Measurements from ENCODE around the gene FUNDC2.
A peak's percentile ranks its signal among the peaks of the same experiment; 100 is the strongest.

Gene FUNDC2

GRCh38 chrX:155046811-155047528 is 20.3 kb downstream of the FUNDC2 start:
- Mint-ChIP-seq H3K36me3 (ENCODE audit: low read depth) (peaks cover 30% of the 10 kb centered on the region), H3K4me3 (no peak overlapping the region), H3K4me1 (ENCODE audit: low read depth) (peaks cover 24% of the 10 kb centered on the region), H3K27ac (no peak overlapping the region), H3K9me3 (no peaks in the 10 kb centered on the region), H3K27me3 (peaks cover 18% of the 10 kb centered on the region)
- DNase-seq: no peak

GRCh38 chrX:155048977-155049619 is 22.5 kb downstream of the FUNDC2 start:
- H3K4me3 Mint-ChIP-seq: no peak overlapping the region
- peaks cover 44% of the 10 kb centered on the region for H3K36me3 Mint-ChIP-seq (ENCODE audit: low read depth)
- no peaks in the 10 kb centered on the region for H3K9me3 Mint-ChIP-seq
- H3K27me3 Mint-ChIP-seq: peaks cover 18% of the 10 kb centered on the region
- H3K27ac Mint-ChIP-seq: peak overlapping the region; percentile 63
- peak; percentile 46 for DNase-seq
- peaks cover 26% of the 10 kb centered on the region for H3K4me1 Mint-ChIP-seq (ENCODE audit: low read depth)

- H3K9me3 Mint-ChIP-seq: no peaks in the 10 kb centered on the region
- peaks cover 16% of the 10 kb centered on the region for H3K27me3 Mint-ChIP-seq
- H3K27ac Mint-ChIP-seq: peak overlapping the region; percentile 55
- no peak for DNase-seq
- peaks cover 42% of the 10 kb centered on the region for H3K36me3 Mint-ChIP-seq (ENCODE audit: low read depth)
- H3K4me1 Mint-ChIP-seq (ENCODE audit: low read depth): peaks cover 51% of the 10 kb centered on the region
- H3K4me3 Mint-ChIP-seq: no peak overlapping the region
These were observed 26.3 kb downstream of the FUNDC2 start for GRCh38 chrX:155052738-155053498.

GRCh38 chrX:155053656-155054055 is 27.0 kb downstream of the FUNDC2 start:
- no peak for DNase-seq
- Mint-ChIP-seq H3K4me3 (no peak overlapping the region), H3K27me3 (peaks cover 21% of the 10 kb centered on the region), H3K36me3 (ENCODE audit: low read depth) (peaks cover 44% of the 10 kb centered on the region), H3K27ac (peak overlapping the region; percentile 3), H3K4me1 (ENCODE audit: low read depth) (peaks cover 47% of the 10 kb centered on the region), H3K9me3 (no peaks in the 10 kb centered on the region)

GRCh38 chrX:155054255-155054654 is 27.6 kb downstream of the FUNDC2 start:
- peaks cover 15% of the 10 kb centered on the region for H3K27me3 Mint-ChIP-seq
- no peak for DNase-seq
- peaks cover 42% of the 10 kb centered on the region for H3K4me1 Mint-ChIP-seq (ENCODE audit: low read depth)
- no peak overlapping the region for H3K4me3 Mint-ChIP-seq
- H3K9me3 Mint-ChIP-seq: no peaks in the 10 kb centered on the region
- H3K27ac Mint-ChIP-seq: no peak overlapping the region
- peaks cover 47% of the 10 kb centered on the region for H3K36me3 Mint-ChIP-seq (ENCODE audit: low read depth)

- Mint-ChIP-seq H3K9me3 (no peaks in the 10 kb centered on the region), H3K4me1 (ENCODE audit: low read depth) (peaks cover 34% of the 10 kb centered on the region), H3K27ac (peak overlapping the region; percentile 49), H3K4me3 (no peak overlapping the region), H3K27me3 (peaks cover 12% of the 10 kb centered on the region), H3K36me3 (ENCODE audit: low read depth) (peaks cover 55% of the 10 kb centered on the region)
- no peak for DNase-seq
These were observed 28.9 kb downstream of the FUNDC2 start for GRCh38 chrX:155055494-155055893.

GRCh38 chrX:155056471-155056870 is 29.8 kb downstream of the FUNDC2 start:
- Mint-ChIP-seq H3K36me3 (ENCODE audit: low read depth) (peaks cover 56% of the 10 kb centered on the region), H3K4me3 (no peak overlapping the region), H3K9me3 (no peaks in the 10 kb centered on the region), H3K4me1 (ENCODE audit: low read depth) (peaks cover 29% of the 10 kb centered on the region), H3K27ac (peak overlapping the region; percentile 50), H3K27me3 (peaks cover 12% of the 10 kb centered on the region)
- DNase-seq: no peak

GRCh38 chrX:155056877-155057792 is 30.5 kb downstream of the FUNDC2 start:
- peaks cover 12% of the 10 kb centered on the region for H3K27me3 Mint-ChIP-seq
- DNase-seq: peak; percentile 68
- no peaks in the 10 kb centered on the region for H3K9me3 Mint-ChIP-seq
- H3K4me1 Mint-ChIP-seq (ENCODE audit: low read depth): peaks cover 29% of the 10 kb centered on the region
- H3K36me3 Mint-ChIP-seq (ENCODE audit: low read depth): peaks cover 53% of the 10 kb centered on the region
- peak overlapping the region; percentile 13 for H3K4me3 Mint-ChIP-seq
- peak overlapping the region; percentile 50 for H3K27ac Mint-ChIP-seq

- DNase-seq: no peak
- H3K4me1 Mint-ChIP-seq (ENCODE audit: low read depth): peaks cover 15% of the 10 kb centered on the region
- no peak overlapping the region for H3K27ac Mint-ChIP-seq
- H3K27me3 Mint-ChIP-seq: peaks cover 14% of the 10 kb centered on the region
- H3K4me3 Mint-ChIP-seq: no peak overlapping the region
- no peaks in the 10 kb centered on the region for H3K9me3 Mint-ChIP-seq
- H3K36me3 Mint-ChIP-seq (ENCODE audit: low read depth): peaks cover 36% of the 10 kb centered on the region
These were observed 35.1 kb downstream of the FUNDC2 start for GRCh38 chrX:155061760-155062159.

- H3K36me3 Mint-ChIP-seq (ENCODE audit: low read depth): peaks cover 16% of the 10 kb centered on the region
- DNase-seq: no peak
- no peak overlapping the region for H3K27ac Mint-ChIP-seq
- H3K9me3 Mint-ChIP-seq: no peaks in the 10 kb centered on the region
- peaks cover 27% of the 10 kb centered on the region for H3K4me1 Mint-ChIP-seq (ENCODE audit: low read depth)
- H3K27me3 Mint-ChIP-seq: peaks cover 2% of the 10 kb centered on the region
- H3K4me3 Mint-ChIP-seq: no peak overlapping the region
These were observed 38.5 kb downstream of the FUNDC2 start for GRCh38 chrX:155065035-155065734.

- no peaks in the 10 kb centered on the region for H3K9me3 Mint-ChIP-seq
- H3K27me3 Mint-ChIP-seq: peaks cover 2% of the 10 kb centered on the region
- H3K36me3 Mint-ChIP-seq (ENCODE audit: low read depth): peaks cover 26% of the 10 kb centered on the region
- peak overlapping the region; percentile 64 for H3K27ac Mint-ChIP-seq
- peaks cover 32% of the 10 kb centered on the region for H3K4me1 Mint-ChIP-seq (ENCODE audit: low read depth)
- H3K4me3 Mint-ChIP-seq: no peak overlapping the region
- DNase-seq: no peak
These were observed 41.5 kb downstream of the FUNDC2 start for GRCh38 chrX:155068165-155068564.

GRCh38 chrX:155069414-155069813 is 42.8 kb downstream of the FUNDC2 start:
- peaks cover 44% of the 10 kb centered on the region for H3K4me1 Mint-ChIP-seq (ENCODE audit: low read depth)

GRCh38 chrX:155070038-155070437 is 43.4 kb downstream of the FUNDC2 start:
- Mint-ChIP-seq H3K27me3 (peaks cover 2% of the 10 kb centered on the region), H3K27ac (peak overlapping the region; percentile 56), H3K9me3 (no peaks in the 10 kb centered on the region), H3K4me1 (ENCODE audit: low read depth) (peaks cover 44% of the 10 kb centered on the region), H3K4me3 (peak overlapping the region; percentile 79), H3K36me3 (ENCODE audit: low read depth) (peaks cover 37% of the 10 kb centered on the region)
- DNase-seq: no peak

More at GRCh38 chrX:155069414-155069813, 42.8 kb downstream of the FUNDC2 start:
- DNase-seq: no peak
- peak overlapping the region; percentile 79 for H3K4me3 Mint-ChIP-seq
- H3K36me3 Mint-ChIP-seq (ENCODE audit: low read depth): peaks cover 36% of the 10 kb centered on the region
- H3K9me3 Mint-ChIP-seq: no peaks in the 10 kb centered on the region
- H3K27ac Mint-ChIP-seq: no peak overlapping the region
- peaks cover 2% of the 10 kb centered on the region for H3K27me3 Mint-ChIP-seq
